DOHH2 (cell line): ENCODE measurements around the gene GFPT1.

Source experiments
- EZH2phosphoT487 ChIP-seq: fragments of 200-600 bp; sonication (generic); IDR thresholded peaks from 2 replicates; pipeline ENCODE4 v1.6.1; 2017; ENCODE audit warnings: borderline replicate concordance, mild to moderate bottlenecking, antibody characterized with exemption, low read length, moderate library complexity, mixed read lengths
- TF ChIP-seq, protein P1 (sequence below): fragments of 200-600 bp; sonication (generic); IDR thresholded peaks from one replicate; pipeline ENCODE4 v1.5.1; 2014; ENCODE audit warnings: antibody characterized with exemption, mild to moderate bottlenecking, low read depth, low read length; ENCODE audit not compliant: poor library complexity, severe bottlenecking

DNA sequence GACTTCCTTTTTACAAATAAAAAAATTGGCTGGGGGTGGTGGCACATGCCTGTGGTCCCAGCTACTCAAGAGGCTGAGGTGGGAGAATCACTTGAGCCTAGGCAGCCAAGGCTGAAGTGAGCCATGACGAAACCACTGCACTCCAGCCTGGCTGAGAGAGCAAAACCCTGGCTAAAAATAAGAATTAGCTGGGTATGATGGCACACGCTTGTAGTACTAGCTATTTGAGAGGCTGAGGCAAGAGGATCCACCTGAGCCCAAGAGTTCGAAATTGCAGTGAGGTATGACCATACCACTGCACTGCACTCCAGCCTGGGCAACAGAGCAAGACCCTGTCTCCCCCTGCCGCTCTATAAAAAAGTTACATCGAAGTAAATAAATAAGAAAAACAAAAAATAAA lies 33.7 kb downstream of the GFPT1 start:
- TF ChIP-seq, protein P1, sequence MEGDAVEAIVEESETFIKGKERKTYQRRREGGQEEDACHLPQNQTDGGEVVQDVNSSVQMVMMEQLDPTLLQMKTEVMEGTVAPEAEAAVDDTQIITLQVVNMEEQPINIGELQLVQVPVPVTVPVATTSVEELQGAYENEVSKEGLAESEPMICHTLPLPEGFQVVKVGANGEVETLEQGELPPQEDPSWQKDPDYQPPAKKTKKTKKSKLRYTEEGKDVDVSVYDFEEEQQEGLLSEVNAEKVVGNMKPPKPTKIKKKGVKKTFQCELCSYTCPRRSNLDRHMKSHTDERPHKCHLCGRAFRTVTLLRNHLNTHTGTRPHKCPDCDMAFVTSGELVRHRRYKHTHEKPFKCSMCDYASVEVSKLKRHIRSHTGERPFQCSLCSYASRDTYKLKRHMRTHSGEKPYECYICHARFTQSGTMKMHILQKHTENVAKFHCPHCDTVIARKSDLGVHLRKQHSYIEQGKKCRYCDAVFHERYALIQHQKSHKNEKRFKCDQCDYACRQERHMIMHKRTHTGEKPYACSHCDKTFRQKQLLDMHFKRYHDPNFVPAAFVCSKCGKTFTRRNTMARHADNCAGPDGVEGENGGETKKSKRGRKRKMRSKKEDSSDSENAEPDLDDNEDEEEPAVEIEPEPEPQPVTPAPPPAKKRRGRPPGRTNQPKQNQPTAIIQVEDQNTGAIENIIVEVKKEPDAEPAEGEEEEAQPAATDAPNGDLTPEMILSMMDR: no peak
- no peak for TF ChIP-seq EZH2phosphoT487
